OCI-LY1 (cell line): ENCODE data around the gene IQSEC1.

Experiments
- EZH2 ChIP-seq: fragments of 200-600 bp; sonication (generic), shearing (Covaris generic); IDR thresholded peaks from 2 replicates; pipeline ENCODE4 v1.8.0; 2017; ENCODE audit warnings: borderline replicate concordance, mixed run types, mild to moderate bottlenecking, antibody characterized with exemption, low read length, moderate library complexity, mixed read lengths
- TF ChIP-seq, protein P1 (sequence below): fragments of 200-600 bp; sonication (generic), shearing (Covaris generic); IDR thresholded peaks from 2 replicates; pipeline ENCODE4 v1.5.1; 2017; ENCODE audit warnings: mild to moderate bottlenecking, antibody characterized with exemption, low read length, moderate library complexity, mixed read lengths

- TF ChIP-seq, protein P1, sequence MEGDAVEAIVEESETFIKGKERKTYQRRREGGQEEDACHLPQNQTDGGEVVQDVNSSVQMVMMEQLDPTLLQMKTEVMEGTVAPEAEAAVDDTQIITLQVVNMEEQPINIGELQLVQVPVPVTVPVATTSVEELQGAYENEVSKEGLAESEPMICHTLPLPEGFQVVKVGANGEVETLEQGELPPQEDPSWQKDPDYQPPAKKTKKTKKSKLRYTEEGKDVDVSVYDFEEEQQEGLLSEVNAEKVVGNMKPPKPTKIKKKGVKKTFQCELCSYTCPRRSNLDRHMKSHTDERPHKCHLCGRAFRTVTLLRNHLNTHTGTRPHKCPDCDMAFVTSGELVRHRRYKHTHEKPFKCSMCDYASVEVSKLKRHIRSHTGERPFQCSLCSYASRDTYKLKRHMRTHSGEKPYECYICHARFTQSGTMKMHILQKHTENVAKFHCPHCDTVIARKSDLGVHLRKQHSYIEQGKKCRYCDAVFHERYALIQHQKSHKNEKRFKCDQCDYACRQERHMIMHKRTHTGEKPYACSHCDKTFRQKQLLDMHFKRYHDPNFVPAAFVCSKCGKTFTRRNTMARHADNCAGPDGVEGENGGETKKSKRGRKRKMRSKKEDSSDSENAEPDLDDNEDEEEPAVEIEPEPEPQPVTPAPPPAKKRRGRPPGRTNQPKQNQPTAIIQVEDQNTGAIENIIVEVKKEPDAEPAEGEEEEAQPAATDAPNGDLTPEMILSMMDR = no peak
- no peak for TF ChIP-seq EZH2
Observed at GRCh38 chr3:13083254-13083653, 10.0 kb upstream of the IQSEC1 start.
